Fibroblast of villous mesenchyme (primary cell): ENCODE data around the gene RPL13. TPM values are rescaled to one million over a fixed set of nuclear protein-coding genes. Genes with fewer than 3 reads are reported as not detected.
"Not testable (repeated sequence)": the region's sequence is repeated elsewhere in the genome, so short reads cannot be mapped to it uniquely, and the experiment has no call there.

Experiments used
- DNase-seq: peaks from one replicate; pipeline ENCODE4 v3.0.0-alpha.2; 2010; ENCODE audit warnings: low read depth
- H3K4me3 ChIP-seq: 2 replicates; pipeline ENCODE4 v1.5.1; 2011; ENCODE audit warnings: low read depth, mild to moderate bottlenecking, low read length
- total RNA-seq: library from RNA; depleted of rRNA; stranded (reverse); fragments of >200 nt; gene quantifications from 2 replicates; pipeline ENCODE4 v1.2.3, GENCODE V29; 2012
- TF ChIP-seq, protein P1 (sequence below): IDR thresholded peaks from 2 replicates; pipeline ENCODE4 v1.5.1; 2012; ENCODE audit warnings: low read depth, mild to moderate bottlenecking, low read length; ENCODE audit not compliant: insufficient read depth

RPL13 gene
- total RNA-seq, 1 donor: 1,832 TPM

GRCh38 chr16:89567656-89568594, 7.4 kb downstream of the RPL13 start:
- no peak overlapping the region for H3K4me3 ChIP-seq
- no peak for DNase-seq
- TF ChIP-seq, protein P1, sequence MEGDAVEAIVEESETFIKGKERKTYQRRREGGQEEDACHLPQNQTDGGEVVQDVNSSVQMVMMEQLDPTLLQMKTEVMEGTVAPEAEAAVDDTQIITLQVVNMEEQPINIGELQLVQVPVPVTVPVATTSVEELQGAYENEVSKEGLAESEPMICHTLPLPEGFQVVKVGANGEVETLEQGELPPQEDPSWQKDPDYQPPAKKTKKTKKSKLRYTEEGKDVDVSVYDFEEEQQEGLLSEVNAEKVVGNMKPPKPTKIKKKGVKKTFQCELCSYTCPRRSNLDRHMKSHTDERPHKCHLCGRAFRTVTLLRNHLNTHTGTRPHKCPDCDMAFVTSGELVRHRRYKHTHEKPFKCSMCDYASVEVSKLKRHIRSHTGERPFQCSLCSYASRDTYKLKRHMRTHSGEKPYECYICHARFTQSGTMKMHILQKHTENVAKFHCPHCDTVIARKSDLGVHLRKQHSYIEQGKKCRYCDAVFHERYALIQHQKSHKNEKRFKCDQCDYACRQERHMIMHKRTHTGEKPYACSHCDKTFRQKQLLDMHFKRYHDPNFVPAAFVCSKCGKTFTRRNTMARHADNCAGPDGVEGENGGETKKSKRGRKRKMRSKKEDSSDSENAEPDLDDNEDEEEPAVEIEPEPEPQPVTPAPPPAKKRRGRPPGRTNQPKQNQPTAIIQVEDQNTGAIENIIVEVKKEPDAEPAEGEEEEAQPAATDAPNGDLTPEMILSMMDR: no peak

DNA sequence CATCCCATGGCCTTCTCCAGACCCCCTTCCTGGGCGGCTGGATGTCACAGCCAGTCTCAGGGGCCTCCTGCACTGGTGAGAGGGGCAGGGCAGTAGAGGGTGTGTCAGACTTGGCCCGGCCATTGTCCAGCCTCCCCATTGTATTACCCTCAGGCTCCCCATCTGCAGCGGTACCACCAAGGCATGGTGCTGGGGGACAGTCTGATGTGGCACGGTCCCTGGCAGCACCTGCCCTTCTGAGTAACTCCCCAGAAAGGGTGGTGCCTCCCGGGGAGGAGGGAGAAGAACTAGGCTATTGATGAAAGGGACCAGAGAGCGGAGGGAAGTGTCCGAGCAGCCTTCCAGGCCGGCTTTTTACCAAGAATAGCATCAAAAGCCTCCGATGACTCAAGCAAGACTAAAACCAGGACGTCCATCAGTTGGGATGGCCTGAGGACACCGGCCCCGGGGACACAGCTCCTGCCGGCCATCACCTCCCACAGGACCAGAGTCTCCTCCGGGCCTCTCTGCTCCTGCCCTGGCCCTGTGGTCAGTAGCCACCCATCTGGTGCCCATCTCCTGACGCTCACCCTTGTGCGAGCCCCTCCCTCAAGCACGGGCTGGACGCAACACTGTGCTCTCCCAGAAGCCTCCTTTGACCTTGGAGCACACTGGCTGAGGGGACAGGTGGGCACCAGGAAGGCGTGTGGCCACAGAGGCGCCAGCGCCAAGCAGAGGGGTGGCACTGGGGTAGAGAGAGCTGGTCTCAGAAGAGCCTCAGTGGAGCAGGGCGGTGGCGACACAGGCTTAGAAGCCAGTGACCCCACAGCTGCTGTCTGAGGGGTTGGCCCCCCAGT, 9.2 kb downstream of the RPL13 start:
- no peak for DNase-seq
- TF ChIP-seq, protein P1: no peak
- no peak overlapping the region for H3K4me3 ChIP-seq

GRCh38 chr16:89570342-89570923, 10.0 kb downstream of the RPL13 start:
- H3K4me3 ChIP-seq: no peak overlapping the region
- DNase-seq: no peak
- TF ChIP-seq, protein P1: no peak

- H3K4me3 ChIP-seq, DNase-seq: not testable (repeated sequence)
Measured at GRCh38 chr16:89570983-89571598, 10.6 kb downstream of the RPL13 start.

DNA sequence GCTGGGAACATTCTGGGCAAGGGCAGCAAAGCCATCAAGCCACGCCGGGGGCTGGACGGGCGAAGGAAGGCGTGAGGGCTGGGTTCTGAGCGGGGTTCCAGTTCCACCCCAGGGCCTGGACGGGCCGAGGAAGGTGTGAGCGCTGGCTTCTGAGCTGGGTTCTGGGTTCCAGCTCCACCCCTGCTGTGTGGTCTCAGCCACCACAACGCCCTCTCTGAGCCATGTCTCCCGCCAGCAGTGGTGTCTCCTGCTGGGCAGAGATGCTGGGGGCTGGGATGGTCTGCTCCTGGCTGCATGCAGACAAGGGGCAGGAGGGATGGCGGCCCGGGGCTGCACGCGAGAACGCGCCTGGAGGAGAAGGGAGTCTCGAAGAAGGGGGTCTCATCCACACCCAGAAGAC, 11.2 kb downstream of the RPL13 start:
- DNase-seq: no peak
- TF ChIP-seq, protein P1: no peak
- H3K4me3 ChIP-seq: no peak overlapping the region

- TF ChIP-seq, protein P1: no peak
- H3K4me3 ChIP-seq: no peak overlapping the region
- DNase-seq: no peak
Measured at GRCh38 chr16:89572073-89572484, 11.6 kb downstream of the RPL13 start.
